RWPE1 (cell line): ENCODE results near the gene DDIT3.
"Not testable (repeated sequence)": the region's sequence is repeated elsewhere in the genome, so short reads cannot be mapped to it uniquely, and the experiment has no call there.

ENCODE experiments used
- CTCF ChIA-PET: fragments of 350-600 bp; sonication (Branson Sonifier 250); formaldehyde crosslinking; extraction: SDS; loops from one replicate; lab custom pipeline; 2021; lab: Yijun Ruan, JAX
- POLR2A ChIA-PET: fragments of 400-600 bp; formaldehyde crosslinking; extraction: SDS; loops from one replicate; lab custom pipeline; 2020; ENCODE audit warnings: antibody characterized with exemption; ENCODE audit not compliant: low non-redundant PET; lab: Yijun Ruan, JAX
- DNase-seq: peaks from one replicate; pipeline ENCODE4 v3.0.0; 2012; ENCODE audit warnings: low spot score
- H3K27ac ChIP-seq: fragments of 450-650 bp; 2 replicates; pipeline ENCODE4 v1.5.1; 2017
- TF ChIP-seq, protein P1 (sequence below): fragments of 450-650 bp; conservative IDR thresholded peaks from 2 replicates; pipeline ENCODE4 v1.5.1; 2017; ENCODE audit warnings: low read depth, mild to moderate bottlenecking

The DDIT3 gene

DNA sequence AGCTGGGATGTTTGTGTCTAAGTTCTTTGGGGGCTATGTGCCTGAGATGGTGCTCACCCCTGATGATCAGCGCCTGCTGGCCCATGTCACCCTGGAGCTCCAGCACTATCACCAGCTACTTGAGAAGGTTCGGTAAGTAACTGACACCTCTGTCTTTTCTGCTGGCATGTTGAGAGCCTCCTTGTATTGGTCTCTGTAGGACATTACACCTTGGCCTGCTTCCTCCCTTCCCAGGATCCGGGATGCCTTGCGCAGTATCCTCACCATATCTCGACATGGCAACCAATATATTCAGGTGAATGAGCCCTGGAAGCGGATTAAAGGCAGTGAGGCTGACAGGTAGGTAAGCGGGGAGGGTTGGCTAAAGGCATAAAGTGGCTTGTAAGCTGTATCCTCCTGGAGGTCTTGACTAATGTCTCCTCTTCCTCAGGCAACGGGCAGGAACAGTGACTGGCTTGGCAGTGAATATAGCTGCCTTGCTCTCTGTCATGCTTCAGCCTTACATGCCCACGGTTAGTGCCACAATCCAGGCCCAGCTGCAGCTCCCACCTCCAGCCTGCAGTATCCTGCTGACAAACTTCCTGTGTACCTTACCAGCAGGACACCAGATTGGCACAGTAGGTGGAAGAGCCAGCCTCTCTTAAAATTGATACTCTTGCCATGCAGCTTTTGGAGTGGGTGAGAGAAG is 5.5 kb downstream of the DDIT3 start:
- DNase-seq: no peak
- TF ChIP-seq, protein P1, sequence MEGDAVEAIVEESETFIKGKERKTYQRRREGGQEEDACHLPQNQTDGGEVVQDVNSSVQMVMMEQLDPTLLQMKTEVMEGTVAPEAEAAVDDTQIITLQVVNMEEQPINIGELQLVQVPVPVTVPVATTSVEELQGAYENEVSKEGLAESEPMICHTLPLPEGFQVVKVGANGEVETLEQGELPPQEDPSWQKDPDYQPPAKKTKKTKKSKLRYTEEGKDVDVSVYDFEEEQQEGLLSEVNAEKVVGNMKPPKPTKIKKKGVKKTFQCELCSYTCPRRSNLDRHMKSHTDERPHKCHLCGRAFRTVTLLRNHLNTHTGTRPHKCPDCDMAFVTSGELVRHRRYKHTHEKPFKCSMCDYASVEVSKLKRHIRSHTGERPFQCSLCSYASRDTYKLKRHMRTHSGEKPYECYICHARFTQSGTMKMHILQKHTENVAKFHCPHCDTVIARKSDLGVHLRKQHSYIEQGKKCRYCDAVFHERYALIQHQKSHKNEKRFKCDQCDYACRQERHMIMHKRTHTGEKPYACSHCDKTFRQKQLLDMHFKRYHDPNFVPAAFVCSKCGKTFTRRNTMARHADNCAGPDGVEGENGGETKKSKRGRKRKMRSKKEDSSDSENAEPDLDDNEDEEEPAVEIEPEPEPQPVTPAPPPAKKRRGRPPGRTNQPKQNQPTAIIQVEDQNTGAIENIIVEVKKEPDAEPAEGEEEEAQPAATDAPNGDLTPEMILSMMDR: no peak
- CTCF ChIA-PET: interaction anchor here (0.7 kb wide), 1 partner anchor 53 kb away, joined by 3 read pairs; no protein-coding TSS in a partner anchor
- POLR2A ChIA-PET: interaction anchor here (0.7 kb wide), 1 partner anchor 56 kb away, joined by 3 read pairs; no protein-coding TSS in a partner anchor
- H3K27ac ChIP-seq: peak overlapping the region; percentile 64

DNA sequence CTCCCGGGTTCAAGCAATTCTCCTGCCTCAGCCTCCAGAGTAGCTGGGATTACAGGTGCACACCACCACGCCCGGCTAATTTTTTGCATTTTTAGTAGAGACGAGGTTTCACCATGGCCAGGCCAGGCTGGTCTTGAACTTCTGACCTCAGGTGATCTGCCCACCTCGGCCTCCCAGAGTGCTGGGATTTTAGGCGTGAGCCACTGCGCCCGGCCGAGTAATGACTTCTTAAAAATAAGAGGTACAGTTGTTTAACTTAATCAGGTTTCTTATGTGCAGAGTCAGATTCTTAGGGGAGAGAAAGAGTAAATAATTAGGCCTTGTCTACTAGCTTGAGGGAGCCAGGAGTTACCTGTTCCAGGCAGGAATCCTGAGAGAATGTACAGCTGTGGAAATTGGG is 6.1 kb downstream of the DDIT3 start:
- CTCF ChIA-PET, DNase-seq: not testable (repeated sequence)
- POLR2A ChIA-PET: interaction anchor here (0.6 to 0.7 kb wide), 2 partner anchors 20 to 55 kb away, joined by 3 read pairs; no protein-coding TSS in a partner anchor
- peak overlapping the region; percentile 64 for H3K27ac ChIP-seq

DNA sequence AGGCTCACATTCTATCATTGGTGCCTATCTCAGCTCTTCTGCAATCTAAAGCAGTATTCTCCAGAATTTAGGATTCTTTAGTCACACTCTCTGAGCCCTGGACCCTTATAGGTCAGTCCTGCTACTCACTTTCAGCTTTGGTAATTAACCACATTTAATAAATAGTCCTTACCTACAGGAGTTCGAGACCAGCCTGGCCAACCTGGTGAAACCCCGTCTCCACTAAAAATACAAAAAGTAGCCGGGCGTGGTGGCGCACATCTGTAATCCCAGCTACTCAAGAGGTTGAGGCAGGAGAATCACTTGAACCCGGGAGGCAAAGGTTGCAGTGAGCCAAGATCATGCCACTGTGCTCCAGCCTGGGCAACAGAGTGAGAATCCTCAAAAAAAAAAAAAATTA is 6.6 kb downstream of the DDIT3 start:
- CTCF ChIA-PET, H3K27ac ChIP-seq, POLR2A ChIA-PET, DNase-seq: not testable (repeated sequence)

DNA sequence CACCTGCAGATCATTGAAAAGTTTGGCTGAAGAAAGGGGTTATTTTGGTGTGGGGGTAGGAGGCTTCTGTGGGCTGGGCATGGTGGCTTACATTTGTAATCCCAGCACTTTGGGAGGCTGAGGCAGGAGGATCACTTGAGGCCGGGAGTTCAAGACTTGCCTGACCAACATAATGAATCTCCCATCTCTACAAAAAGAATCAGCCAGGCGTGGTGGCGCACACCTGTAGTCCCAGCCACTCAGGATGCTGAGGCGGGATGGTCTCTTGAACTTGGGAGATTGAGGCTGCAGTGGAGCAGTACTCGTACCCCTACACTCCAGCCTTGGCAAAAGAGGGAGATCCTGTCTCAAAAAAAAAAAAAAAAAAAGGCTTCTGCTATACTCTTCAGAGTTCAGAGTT is 7.0 kb downstream of the DDIT3 start:
- CTCF ChIA-PET: no interaction called here
- no peak overlapping the region; the same call in 1 of the 2 replicates for H3K27ac ChIP-seq
- POLR2A ChIA-PET: no interaction called here
- no peak for DNase-seq
- TF ChIP-seq, protein P1: no peak

DNA sequence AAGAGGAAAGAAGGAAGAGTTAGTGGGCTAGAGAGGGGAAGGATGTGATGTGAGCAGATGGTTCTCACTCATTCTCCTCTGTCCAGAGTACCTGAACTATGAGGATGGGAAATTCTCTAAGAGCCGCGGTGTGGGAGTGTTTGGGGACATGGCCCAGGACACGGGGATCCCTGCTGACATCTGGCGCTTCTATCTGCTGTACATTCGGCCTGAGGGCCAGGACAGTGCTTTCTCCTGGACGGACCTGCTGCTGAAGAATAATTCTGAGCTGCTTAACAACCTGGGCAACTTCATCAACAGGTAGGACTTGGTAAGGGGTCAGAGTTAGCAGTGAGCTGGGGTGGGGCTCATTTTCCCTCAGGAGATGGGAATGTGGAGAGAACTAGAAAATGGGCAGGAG is 7.6 kb downstream of the DDIT3 start:
- CTCF ChIA-PET: no interaction called here
- peak overlapping the region; percentile 37; the same call in 1 of the 2 replicates for H3K27ac ChIP-seq
- POLR2A ChIA-PET: no interaction called here
- TF ChIP-seq, protein P1: no peak
- DNase-seq: no peak

DNA sequence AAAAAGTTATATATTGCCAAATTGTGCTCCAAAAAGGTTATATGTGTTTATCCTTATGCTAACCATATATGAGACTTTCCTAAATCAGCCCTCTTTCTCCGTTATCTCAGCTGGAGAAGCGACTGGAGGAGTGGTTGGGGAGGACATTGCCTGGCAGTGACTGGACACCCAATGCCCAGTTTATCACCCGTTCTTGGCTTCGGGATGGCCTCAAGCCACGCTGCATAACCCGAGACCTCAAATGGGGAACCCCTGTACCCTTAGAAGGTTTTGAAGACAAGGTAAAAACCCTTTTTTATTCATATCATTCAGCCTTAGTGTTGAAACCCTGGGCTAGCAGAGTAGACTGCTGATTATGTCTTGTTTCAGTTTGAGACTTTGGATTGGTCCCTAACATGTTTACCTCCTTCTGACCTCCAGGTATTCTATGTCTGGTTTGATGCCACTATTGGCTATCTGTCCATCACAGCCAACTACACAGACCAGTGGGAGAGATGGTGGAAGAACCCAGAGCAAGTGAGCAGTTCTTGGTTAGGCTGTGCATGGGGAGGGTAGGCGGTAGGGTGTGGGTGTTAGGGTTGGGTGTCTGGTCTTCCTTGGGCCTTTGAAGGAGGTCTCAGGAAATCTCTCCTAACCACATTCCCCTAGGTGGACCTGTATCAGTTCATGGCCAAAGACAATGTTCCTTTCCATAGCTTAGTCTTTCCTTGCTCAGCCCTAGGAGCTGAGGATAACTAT is 8.6 kb downstream of the DDIT3 start:
- ChIA-PET POLR2A (no interaction called here), CTCF (interaction anchor here (0.7 kb wide), 1 partner anchor 20 kb away, joined by 3 read pairs; no protein-coding TSS in a partner anchor)
- H3K27ac ChIP-seq: peak overlapping the region; percentile 61; the same call in 1 of the 2 replicates
- TF ChIP-seq, protein P1: no peak
- DNase-seq: no peak

DNA sequence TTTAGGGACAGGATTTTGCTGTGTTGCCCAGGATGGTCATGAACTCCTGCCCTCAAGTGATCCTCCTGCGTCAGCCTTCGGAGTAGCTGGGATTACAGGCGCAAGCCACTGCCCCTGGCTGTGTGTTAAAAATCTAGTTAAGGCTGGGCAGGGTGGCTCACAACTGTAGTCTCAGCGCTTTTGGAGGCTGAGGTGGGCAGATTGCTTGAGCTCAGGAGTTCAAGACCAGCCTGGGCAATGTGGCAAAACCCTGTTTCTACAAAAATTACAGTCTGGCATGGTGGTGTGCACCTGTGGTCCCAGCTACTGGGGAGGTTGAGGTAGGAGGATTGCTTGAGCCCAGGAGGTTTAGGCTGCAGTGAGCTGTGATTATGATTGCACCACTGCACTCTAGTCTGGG is 9.2 kb downstream of the DDIT3 start:
- ChIA-PET CTCF (interaction anchor here (0.7 kb wide), 1 partner anchor 21 kb away, joined by 3 read pairs; no protein-coding TSS in a partner anchor), POLR2A (no interaction called here)
- H3K27ac ChIP-seq: peak overlapping the region; percentile 61
- TF ChIP-seq, protein P1: no peak
- DNase-seq: no peak

DNA sequence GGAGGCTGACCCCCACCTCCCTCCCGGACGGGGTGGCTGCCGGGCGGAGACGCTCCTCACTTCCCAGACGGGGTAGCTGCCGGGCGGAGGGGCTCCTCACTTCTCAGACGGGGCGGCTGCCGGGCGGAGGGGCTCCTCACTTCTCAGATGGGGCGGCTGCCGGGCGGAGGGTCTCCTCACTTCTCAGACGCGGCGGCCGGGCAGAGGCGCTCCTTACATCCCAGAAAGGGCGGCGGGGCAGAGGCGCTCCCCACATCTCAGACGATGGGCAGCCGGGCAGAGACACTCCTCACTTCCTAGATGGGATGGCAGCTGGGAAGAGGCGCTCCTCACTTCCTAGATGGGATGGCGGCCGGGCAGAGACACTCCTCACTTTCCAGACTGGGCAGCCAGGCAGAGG is 12.5 kb downstream of the DDIT3 start:
- DNase-seq, CTCF ChIA-PET, H3K27ac ChIP-seq, POLR2A ChIA-PET: not testable (repeated sequence)

DNA sequence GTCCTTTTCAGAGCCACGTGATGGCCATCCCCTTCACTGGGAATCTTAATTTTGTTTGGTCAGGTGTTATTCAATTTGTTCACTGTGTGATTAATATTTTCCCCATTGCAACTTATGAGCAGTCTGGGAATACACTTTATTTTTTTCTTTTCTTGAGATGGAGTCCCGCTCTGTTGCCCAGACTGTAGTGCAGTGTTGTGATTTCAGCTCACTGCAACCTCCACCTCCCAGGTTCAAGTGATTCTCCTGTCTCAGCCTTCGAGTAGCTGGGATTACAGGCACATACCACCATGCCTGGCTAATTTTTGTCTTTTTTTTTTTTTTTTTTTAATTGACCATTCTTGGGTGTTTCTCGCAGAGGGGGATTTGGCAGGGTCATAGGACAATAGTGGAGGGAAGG is 13.8 kb downstream of the DDIT3 start:
- CTCF ChIA-PET, DNase-seq, H3K27ac ChIP-seq, POLR2A ChIA-PET: not testable (repeated sequence)

DNA sequence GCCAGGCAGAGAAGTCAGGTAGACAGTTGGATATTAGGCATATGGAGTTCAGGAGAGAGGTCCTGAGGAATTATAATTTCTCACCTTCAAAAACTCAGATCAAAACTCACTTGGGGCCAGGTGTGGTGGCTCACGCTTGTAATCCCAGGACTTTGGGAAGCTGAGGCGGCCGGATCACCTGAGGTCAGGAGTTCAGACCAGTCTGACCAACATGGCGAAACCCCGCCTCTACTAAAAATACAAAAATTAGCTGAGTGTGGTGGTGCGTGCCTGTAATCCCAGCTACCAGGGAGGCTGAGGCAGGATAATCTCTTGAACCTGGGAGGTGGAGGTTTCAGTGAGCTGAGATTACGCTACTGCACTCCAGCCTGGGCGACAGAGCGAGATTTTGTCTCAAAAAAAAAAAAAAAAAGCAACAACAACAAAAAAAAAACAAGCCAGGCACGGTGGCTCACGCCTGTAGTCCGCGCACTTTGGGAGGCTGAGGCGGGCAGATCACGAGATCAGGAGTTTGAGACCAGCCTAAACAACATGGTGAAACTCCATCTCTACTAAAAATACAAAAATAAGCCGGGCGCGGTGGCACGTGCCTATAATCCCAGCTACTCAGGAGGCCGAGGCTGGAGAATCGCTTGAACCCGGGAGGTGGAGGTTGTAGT is 17.9 kb downstream of the DDIT3 start:
- DNase-seq, CTCF ChIA-PET, POLR2A ChIA-PET, H3K27ac ChIP-seq: not testable (repeated sequence)
